ENCODE measurements around the gene ZXDC. TPM values are rescaled to one million over a fixed set of nuclear protein-coding genes. Genes with fewer than 3 reads are reported as not detected.

Gene ZXDC
- total and polyA plus RNA-seq, 2 donors (not counting 1 experiment from before 2014, with no cell fraction given), result 38.9 to 70.9 TPM

GRCh38 chr3:126413693-126414080 lies 62.0 kb downstream of the ZXDC start:
- Histone ChIP-seq H4K20me1 (ENCODE audit: control insufficient read depth, insufficient read depth, low read length, poor library complexity, severe bottlenecking) (no peaks in the 10 kb centered on the region), H3K9ac (ENCODE audit: low read length) (no peak overlapping the region), H3K4me1 (ENCODE audit: control insufficient read depth in 2 of 2, insufficient read depth in 2 of 2, low read length in 2 of 2) (no peaks in the 10 kb centered on the region), H3K27me3 (replicated peaks in 1 of 4; ENCODE audit: control extremely low read depth in 1 of 4, control insufficient read depth in 3 of 4, insufficient read depth in 4 of 4, low read length in 3 of 4) (peaks cover 0 to 16% (median 0%) of the 10 kb centered on the region in 4 experiments), H3K27ac (ENCODE audit: low read length in 2 of 2) (no peak overlapping the region), H3K4me2 (replicated peaks; ENCODE audit: low read depth, low read length, poor library complexity, severe bottlenecking) (no peak overlapping the region), H3K9me3 (ENCODE audit: control extremely low read depth in 1 of 3, control insufficient read depth in 2 of 3, insufficient read depth in 1 of 3, low read length in 2 of 3) (peaks cover 0 to 3% (median 0%) of the 10 kb centered on the region in 3 donors), H2AFZ (ENCODE audit: insufficient read depth, low read depth, low read length, poor library complexity, severe bottlenecking) (no peak overlapping the region), H3K79me2 (ENCODE audit: control insufficient read depth, insufficient read depth, low read length) (no peaks in the 10 kb centered on the region), H3K36me3 (replicated peaks in 1 of 2; ENCODE audit: control extremely low read depth in 1 of 2, control insufficient read depth in 1 of 2, extremely low read depth in 1 of 2, insufficient read depth in 2 of 2, low read length in 1 of 2) (no peaks in the 10 kb centered on the region), H3K4me3 (ENCODE audit: control extremely low read depth in 1 of 5, extremely low read depth in 1 of 5, insufficient read depth in 1 of 5, low read depth in 2 of 5, low read length in 4 of 5) (no peak overlapping the region)
- Mint-ChIP-seq H3K9me3 (ENCODE audit: insufficient read depth) (no peaks in the 10 kb centered on the region), H3K27me3 (peaks cover 35% of the 10 kb centered on the region), H3K27ac (no peak overlapping the region), H3K4me3 (no peak overlapping the region), H3K4me1 (no peaks in the 10 kb centered on the region)
- ATAC-seq (ENCODE audit: low read depth) (no peak), DNase-seq (no peak)
- ChIA-PET CTCF (no interaction called here), POLR2A (no interaction called here)
- intact Hi-C loops (cut with micrococcal nuclease), result no loop called here
- WGBS (ENCODE audit: insufficient coverage), result 100% methylated on average over 1 of the region's 4 CpGs
- TF ChIP-seq CTCF (IDR thresholded peaks at IDR 0.05) (no peak), EZH2 (IDR thresholded peaks at IDR 0.05; ENCODE audit: borderline replicate concordance, insufficient read depth, low read depth, low read length, poor library complexity, severe bottlenecking) (no peak)

GRCh38 chr3:126412841-126413692 lies 62.6 kb downstream of the ZXDC start:
- H3K4me1 ChIP-seq (ENCODE audit: control insufficient read depth in 2 of 2, insufficient read depth in 2 of 2, low read length in 2 of 2), result no peaks in the 10 kb centered on the region
- H3K79me2 ChIP-seq (ENCODE audit: control insufficient read depth, insufficient read depth, low read length), result no peaks in the 10 kb centered on the region
- no peak overlapping the region for H3K27ac Mint-ChIP-seq
- ATAC-seq (ENCODE audit: low read depth), result no peak
- peaks cover 0 to 16% (median 0%) of the 10 kb centered on the region in 4 experiments for H3K27me3 ChIP-seq (replicated peaks in 1 of 4; ENCODE audit: control extremely low read depth in 1 of 4, control insufficient read depth in 3 of 4, insufficient read depth in 4 of 4, low read length in 3 of 4)
- H3K4me2 ChIP-seq (replicated peaks; ENCODE audit: low read depth, low read length, poor library complexity, severe bottlenecking), result no peak overlapping the region
- no peak for DNase-seq
- peaks cover 0 to 3% (median 0%) of the 10 kb centered on the region in 3 donors for H3K9me3 ChIP-seq (ENCODE audit: control extremely low read depth in 1 of 3, control insufficient read depth in 2 of 3, insufficient read depth in 1 of 3, low read length in 2 of 3)
- no peaks in the 10 kb centered on the region for H3K4me1 Mint-ChIP-seq
- 100% methylated on average over 4 of the region's 6 CpGs for WGBS (ENCODE audit: insufficient coverage)
- CTCF ChIA-PET, result no interaction called here
- H3K36me3 ChIP-seq (replicated peaks in 1 of 2; ENCODE audit: control extremely low read depth in 1 of 2, control insufficient read depth in 1 of 2, extremely low read depth in 1 of 2, insufficient read depth in 2 of 2, low read length in 1 of 2), result no peaks in the 10 kb centered on the region
- no peak overlapping the region for H3K9ac ChIP-seq (ENCODE audit: low read length)
- H3K4me3 ChIP-seq (ENCODE audit: control extremely low read depth in 1 of 5, extremely low read depth in 1 of 5, insufficient read depth in 1 of 5, low read depth in 2 of 5, low read length in 4 of 5), result no peak overlapping the region
- intact Hi-C loops (cut with micrococcal nuclease), result no loop called here
- TF ChIP-seq EZH2 (IDR thresholded peaks at IDR 0.05; ENCODE audit: borderline replicate concordance, insufficient read depth, low read depth, low read length, poor library complexity, severe bottlenecking) (no peak), CTCF (IDR thresholded peaks at IDR 0.05) (no peak)
- H3K9me3 Mint-ChIP-seq (ENCODE audit: insufficient read depth), result no peaks in the 10 kb centered on the region
- H4K20me1 ChIP-seq (ENCODE audit: control insufficient read depth, insufficient read depth, low read length, poor library complexity, severe bottlenecking), result no peaks in the 10 kb centered on the region
- H3K27me3 Mint-ChIP-seq, result peaks cover 35% of the 10 kb centered on the region
- POLR2A ChIA-PET, result no interaction called here
- no peak overlapping the region for H3K4me3 Mint-ChIP-seq
- H2AFZ ChIP-seq (ENCODE audit: insufficient read depth, low read depth, low read length, poor library complexity, severe bottlenecking), result no peak overlapping the region
- no peak overlapping the region for H3K27ac ChIP-seq (ENCODE audit: low read length in 2 of 2)
